Heart right ventricle (tissue), 16 donors: ENCODE data around the gene GSKIP. TPM values are rescaled to one million over a fixed set of nuclear protein-coding genes. Genes with fewer than 3 reads are reported as not detected.
A peak's percentile ranks its signal among the peaks of the same experiment; 100 is the strongest.

Source experiments
- ATAC-seq, 8 donors: fragments of 200-7000 bp; cut with Tn5 transposase; one replicate each; pipeline ENCODE4 v1.9.1; 2020; ENCODE audit warnings: mild to moderate bottlenecking in 8 of 8, moderate library complexity in 8 of 8, moderate number of reproducible peaks in 1 of 8
- DNase-seq, 2 donors: peaks; one replicate each; pipeline ENCODE4 v3.0.0-alpha.2; 2020
- H3K27ac ChIP-seq, 10 donors: fragments of 200-600 bp; sonication (generic) in 2 of 10; one replicate each; pipeline versions ENCODE4 v1.5.0 to v1.8.0; 2020 to 2022; ENCODE audit warnings: mild to moderate bottlenecking in 3 of 10
- H3K27me3 ChIP-seq, 7 donors: fragments of 200-600 bp; one replicate each; pipeline ENCODE4 v1.8.0; 2021 to 2022; ENCODE audit warnings: mild to moderate bottlenecking in 2 of 7
- H3K36me3 ChIP-seq, 9 donors: fragments of 200-600 bp; sonication (generic) in 1 of 9; one replicate each; pipeline versions ENCODE4 v1.5.0 to v1.8.0; 2020 to 2022; ENCODE audit warnings: mild to moderate bottlenecking in 2 of 9
- H3K4me1 ChIP-seq, 9 donors: fragments of 200-600 bp; sonication (generic) in 1 of 9; one replicate each; pipeline versions ENCODE4 v1.5.0 to v1.8.0; 2020 to 2022; ENCODE audit warnings: mild to moderate bottlenecking in 4 of 9
- H3K4me3 ChIP-seq, 10 donors: fragments of 200-600 bp; sonication (generic) in 2 of 10; one replicate each; pipeline versions ENCODE4 v1.5.0 to v1.8.0; 2020 to 2022; ENCODE audit warnings: mild to moderate bottlenecking in 7 of 10, moderate library complexity in 2 of 10
- H3K9me3 ChIP-seq, 11 donors: fragments of 200-600 bp in 10 of 11; sonication (generic) in 2 of 11; one replicate each; pipeline versions ENCODE4 v1.5.0 to v1.8.0; 2013 to 2022; ENCODE audit warnings: mild to moderate bottlenecking in 2 of 11, control low read depth in 1 of 11, moderate library complexity in 1 of 11
- WGBS, 2 donors: extraction: QIAGEN DNeasy Blood & Tissue Kit; methylation state at CpG; one replicate each; pipeline ENCODE4 v1.1.7; 2013; ENCODE audit warnings: inconsistent platforms in 1 of 2; 5-methylcytosine and 5-hydroxymethylcytosine counted together
- intact Hi-C, 10 donors: fragments of 100-400 bp; cut with DNase I; formaldehyde crosslinking; loops; one replicate each; pipeline versions ENCODE4 v1.11.1 to v1.14.2; 2022
- polyA plus RNA-seq, 2 donors: library from polyadenylated mRNA; stranded (reverse); fragments of 200-250 nt; gene quantifications; one replicate each; pipeline ENCODE4 v1.2.3, GENCODE V29; 2013
- total RNA-seq, 10 donors: library from RNA; stranded (reverse); fragmentation: NEBNext Ultra II Directional in 3 of 10; extraction: Animal tissue kit (Norgen Biotek cat#: 25700) in 3 of 10; gene quantifications; one replicate each; pipeline versions ENCODE4 v1.2.1 to v1.2.4, GENCODE V29; 2021 to 2023
- TF ChIP-seq, protein P1 (sequence below), 9 donors: fragments of 200-600 bp; sonication (generic) in 2 of 9; IDR thresholded peaks; one replicate each; pipeline versions ENCODE4 v1.5.0 to v1.8.0; 2021 to 2022; ENCODE audit warnings: antibody characterized with exemption in 9 of 9, mild to moderate bottlenecking in 5 of 9, moderate library complexity in 1 of 9
- donor health status: Arrhythmogenic right ventricular cardiomyopathy.
- donor health status: ischemic (EF 13 %, LVEDD 7.1; RV severe dilation, severe dysfunction).
- donor health status: healthy with polysubstance abuse.
- donor health status: DM: no; HTN: yes; CAD: no.
- donor health status: DM: no; HTN: no; CAD: no.
- donor health status: ischemic (EF 25% LVEDD 6.9; RV normal size, moderate dysfunction).
- donor health status: ischemic (EF 25% LVEDD 5.7; RV mildly dilated, moderate dysfunction).
- donor health status: healthy.
- donor health status: DM: yes; HTN: yes; CAD: no.
- donor health status: Ischemic cardiomyopathy.
- donor health status: ischemic (EF 35%, LVEDD 5.7; RV mildly dilated, moderate dysfunction).
- donor health status: nonischemic (EF 11% LVEDD 7.7; RV severe dilation, severe dysfunction).
- donor health status: DM: yes; HTN: yes; CAD: no.
- donor health status: PGD.
- donor health status: ischemic (EF 29% LVEDD 5.4; RV normal size, mild dysfunction).
- donor health status: nonischemic (EF 23%, LVEDD 6.1; RV moderate dilation, normal function).

Gene GSKIP
- total and polyA plus RNA-seq, 12 donors, result 3.4 to 18.8 (median 12.2) TPM

DNA sequence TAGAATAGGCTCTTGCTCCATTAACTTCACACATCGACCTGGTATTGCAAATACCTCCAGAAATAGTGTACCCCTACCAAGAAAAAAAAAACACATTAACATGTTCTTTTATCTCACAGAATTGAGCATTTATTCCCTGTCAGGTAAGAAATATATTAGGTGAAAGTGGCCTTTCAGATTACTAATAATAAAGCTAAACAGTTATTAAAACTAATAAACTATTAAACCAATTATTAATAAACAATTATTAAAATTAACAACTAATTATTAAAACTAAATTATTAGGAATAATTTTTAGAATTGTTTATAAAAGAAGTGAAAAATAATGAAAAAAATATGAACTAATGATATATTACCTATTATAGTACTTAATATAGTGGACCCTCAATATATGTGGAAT, 21.4 kb downstream of the GSKIP start:
- DNase-seq (no peak), ATAC-seq (no peak)
- intact Hi-C loops, result no loop called here
- no peaks in the 10 kb centered on the region for H3K4me1 ChIP-seq
- H3K27ac ChIP-seq, result no peak overlapping the region
- peaks cover 0 to 55% (median 7%) of the 10 kb centered on the region in 9 donors for H3K36me3 ChIP-seq
- no peaks in the 10 kb centered on the region for H3K9me3 ChIP-seq
- H3K4me3 ChIP-seq, result no peak overlapping the region
- H3K27me3 ChIP-seq, result no peaks in the 10 kb centered on the region
- TF ChIP-seq, protein P1, sequence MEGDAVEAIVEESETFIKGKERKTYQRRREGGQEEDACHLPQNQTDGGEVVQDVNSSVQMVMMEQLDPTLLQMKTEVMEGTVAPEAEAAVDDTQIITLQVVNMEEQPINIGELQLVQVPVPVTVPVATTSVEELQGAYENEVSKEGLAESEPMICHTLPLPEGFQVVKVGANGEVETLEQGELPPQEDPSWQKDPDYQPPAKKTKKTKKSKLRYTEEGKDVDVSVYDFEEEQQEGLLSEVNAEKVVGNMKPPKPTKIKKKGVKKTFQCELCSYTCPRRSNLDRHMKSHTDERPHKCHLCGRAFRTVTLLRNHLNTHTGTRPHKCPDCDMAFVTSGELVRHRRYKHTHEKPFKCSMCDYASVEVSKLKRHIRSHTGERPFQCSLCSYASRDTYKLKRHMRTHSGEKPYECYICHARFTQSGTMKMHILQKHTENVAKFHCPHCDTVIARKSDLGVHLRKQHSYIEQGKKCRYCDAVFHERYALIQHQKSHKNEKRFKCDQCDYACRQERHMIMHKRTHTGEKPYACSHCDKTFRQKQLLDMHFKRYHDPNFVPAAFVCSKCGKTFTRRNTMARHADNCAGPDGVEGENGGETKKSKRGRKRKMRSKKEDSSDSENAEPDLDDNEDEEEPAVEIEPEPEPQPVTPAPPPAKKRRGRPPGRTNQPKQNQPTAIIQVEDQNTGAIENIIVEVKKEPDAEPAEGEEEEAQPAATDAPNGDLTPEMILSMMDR (IDR thresholded peaks at IDR 0.05), result no peak
- 94% methylated on average over 1 of the region's 1 CpG for WGBS, 2 donors

- Histone ChIP-seq H3K36me3 (peaks cover 0 to 55% (median 7%) of the 10 kb centered on the region in 9 donors), H3K4me1 (peaks cover 0 to under 1% (median 0%) of the 10 kb centered on the region in 9 donors), H3K27ac (no peak overlapping the region), H3K4me3 (no peak overlapping the region), H3K27me3 (peaks cover 0 to 3% (median 0%) of the 10 kb centered on the region in 7 donors), H3K9me3 (no peaks in the 10 kb centered on the region)
- DNase-seq (no peak), ATAC-seq (no peak)
- 94 to 95% methylated on average over 3 of the region's 3 CpGs for WGBS, 2 donors
- TF ChIP-seq, protein P1 (IDR thresholded peaks at IDR 0.05), result no peak
- intact Hi-C loops, result no loop called here
These were observed 22.1 kb downstream of the GSKIP start for GRCh38 chr14:96385385-96385784.

GRCh38 chr14:96390965-96391292, 27.6 kb downstream of the GSKIP start:
- TF ChIP-seq, protein P1 (IDR thresholded peaks at IDR 0.05), result no peak
- H3K4me3 ChIP-seq, result peak overlapping the region; percentile 26 to 87 (median 74)
- intact Hi-C loops, result loop anchor here in 3 of 10 donors (1.0 to 2.0 kb wide), 2 partner anchors 28 kb away; partner anchors contain the start of genes ATG2B (in 3 of the 3) and GSKIP (in 3 of the 3)
- ATAC-seq, result no peak
- no peaks in the 10 kb centered on the region for H3K9me3 ChIP-seq
- H3K27ac ChIP-seq, result peak overlapping the region in 9 of 10 donors; percentile 36 to 75 (median 61)
- no peak for DNase-seq
- H3K36me3 ChIP-seq, result peaks cover 0 to 17% (median 0%) of the 10 kb centered on the region in 9 donors
- peaks cover 0 to 20% (median 13%) of the 10 kb centered on the region in 9 donors for H3K4me1 ChIP-seq
- 4 to 6% methylated on average over 13 of the region's 13 CpGs for WGBS, 2 donors
- peaks cover 0 to 20% (median 0%) of the 10 kb centered on the region in 7 donors for H3K27me3 ChIP-seq

- peaks cover 0 to 20% (median 13%) of the 10 kb centered on the region in 9 donors for H3K4me1 ChIP-seq
- DNase-seq (peak; percentile 94 to 98), ATAC-seq (peak; percentile 96 to 100 (median 98))
- peaks cover 0 to 20% (median 0%) of the 10 kb centered on the region in 7 donors for H3K27me3 ChIP-seq
- no peaks in the 10 kb centered on the region for H3K9me3 ChIP-seq
- H3K4me3 ChIP-seq, result peak overlapping the region; percentile 48 to 87 (median 76)
- WGBS, 2 donors, result 0 to 1% methylated on average over 70 to 79 of the region's 79 CpGs
- TF ChIP-seq, protein P1 (IDR thresholded peaks at IDR 0.05), result no peak
- intact Hi-C loops, result loop anchor here in 3 of 10 donors (1.0 to 2.0 kb wide), 2 partner anchors 28 to 29 kb away; partner anchors contain the start of genes ATG2B (in 3 of the 3) and GSKIP (in 3 of the 3)
- peak overlapping the region in 9 of 10 donors; percentile 36 to 75 (median 61) for H3K27ac ChIP-seq
- H3K36me3 ChIP-seq, result peaks cover 0 to 11% (median 0%) of the 10 kb centered on the region in 9 donors
These were observed 28.2 kb downstream of the GSKIP start for GRCh38 chr14:96391293-96392118.
